HG03439 (cell line): ENCODE measurements around the gene DDX4.
A peak's percentile ranks its signal among the peaks of the same experiment; 100 is the strongest.
"Not testable (repeated sequence)": the region's sequence is repeated elsewhere in the genome, so short reads cannot be mapped to it uniquely, and the experiment has no call there.

Experiments used
- ATAC-seq: cut with Tn5 transposase; IDR thresholded peaks from one replicate; pipeline ENCODE4 v1.9.1; 2021; ENCODE audit warnings: mild to moderate bottlenecking, moderate library complexity; ENCODE audit not compliant: unreplicated experiment

Gene DDX4

GRCh38 chr5:55720188-55720703 lies 17.6 kb upstream of the DDX4 start:
- ATAC-seq: no peak

GRCh38 chr5:55724281-55724680 lies 13.6 kb upstream of the DDX4 start:
- ATAC-seq: no peak

GRCh38 chr5:55731848-55732247 lies 6.0 kb upstream of the DDX4 start:
- ATAC-seq: no peak

GRCh38 chr5:55732585-55732984 lies 5.3 kb upstream of the DDX4 start:
- no peak for ATAC-seq

GRCh38 chr5:55734658-55735057 lies 3.2 kb upstream of the DDX4 start:
- ATAC-seq: no peak

- ATAC-seq: no peak
These were observed 4.9 kb downstream of the DDX4 start for GRCh38 chr5:55742778-55743177.

GRCh38 chr5:55747778-55748318 lies 10.0 kb downstream of the DDX4 start:
- ATAC-seq: no peak

- no peak for ATAC-seq
These were observed 11.5 kb downstream of the DDX4 start for GRCh38 chr5:55749387-55749786.

- no peak for ATAC-seq
These were observed 12.2 kb downstream of the DDX4 start for GRCh38 chr5:55750063-55750462.

- no peak for ATAC-seq
These were observed 12.6 kb downstream of the DDX4 start for GRCh38 chr5:55750499-55750898.

GRCh38 chr5:55758231-55758630 lies 20.4 kb downstream of the DDX4 start:
- ATAC-seq: no peak

- no peak for ATAC-seq
These were observed 20.9 kb downstream of the DDX4 start for GRCh38 chr5:55758714-55759113.

- not testable (repeated sequence) for ATAC-seq
These were observed 23.9 kb downstream of the DDX4 start for GRCh38 chr5:55761721-55762120.

- no peak for ATAC-seq
These were observed 26.0 kb downstream of the DDX4 start for GRCh38 chr5:55763746-55764420.

GRCh38 chr5:55768279-55768678 lies 30.4 kb downstream of the DDX4 start:
- ATAC-seq: no peak

GRCh38 chr5:55771175-55771655 lies 33.4 kb downstream of the DDX4 start:
- peak; percentile 82 for ATAC-seq

GRCh38 chr5:55773057-55773456 lies 35.2 kb downstream of the DDX4 start:
- ATAC-seq: no peak

- no peak for ATAC-seq
These were observed 39.5 kb downstream of the DDX4 start for GRCh38 chr5:55777332-55777731.

GRCh38 chr5:55800924-55801323 lies 63.1 kb downstream of the DDX4 start:
- no peak for ATAC-seq

- ATAC-seq: not testable (repeated sequence)
These were observed 71.0 kb downstream of the DDX4 start for GRCh38 chr5:55808814-55809213.

- ATAC-seq: not testable (repeated sequence)
These were observed 78.1 kb downstream of the DDX4 start for GRCh38 chr5:55815939-55816338.

GRCh38 chr5:55816342-55816741 lies 78.5 kb downstream of the DDX4 start:
- ATAC-seq: no peak

GRCh38 chr5:55817030-55817429 lies 79.2 kb downstream of the DDX4 start:
- ATAC-seq: no peak
